KOPT-K1 (cell line): ENCODE data around the gene CFAP57.
"Not testable (repeated sequence)": the region's sequence is repeated elsewhere in the genome, so short reads cannot be mapped to it uniquely, and the experiment has no call there.

Experiments
- H3K27ac ChIP-seq: fragments of 200-600 bp; sonication (generic); 2 replicates; pipeline ENCODE4 v1.5.1; 2016; ENCODE audit warnings: antibody characterized with exemption, mild to moderate bottlenecking, low read depth, low read length; ENCODE audit not compliant: poor library complexity, severe bottlenecking
- H3K36me3 ChIP-seq: fragments of 200-600 bp; sonication (generic); 2 replicates; pipeline ENCODE4 v1.5.1; 2017; ENCODE audit warnings: antibody characterized with exemption, mild to moderate bottlenecking, low read length, moderate library complexity; ENCODE audit not compliant: insufficient read depth
- H3K9me3 ChIP-seq: fragments of 200-600 bp; sonication (generic); 2 replicates; pipeline ENCODE4 v1.5.1; 2017; ENCODE audit warnings: antibody characterized with exemption, low read length, mild to moderate bottlenecking; ENCODE audit not compliant: insufficient read depth, poor library complexity, severe bottlenecking

CFAP57 gene

GRCh38 chr1:43199093-43199726 lies 27.1 kb downstream of the CFAP57 start:
- peaks cover 12% of the 10 kb centered on the region for H3K9me3 ChIP-seq
- no peaks in the 10 kb centered on the region for H3K36me3 ChIP-seq
- H3K27ac ChIP-seq, result no peak overlapping the region

DNA sequence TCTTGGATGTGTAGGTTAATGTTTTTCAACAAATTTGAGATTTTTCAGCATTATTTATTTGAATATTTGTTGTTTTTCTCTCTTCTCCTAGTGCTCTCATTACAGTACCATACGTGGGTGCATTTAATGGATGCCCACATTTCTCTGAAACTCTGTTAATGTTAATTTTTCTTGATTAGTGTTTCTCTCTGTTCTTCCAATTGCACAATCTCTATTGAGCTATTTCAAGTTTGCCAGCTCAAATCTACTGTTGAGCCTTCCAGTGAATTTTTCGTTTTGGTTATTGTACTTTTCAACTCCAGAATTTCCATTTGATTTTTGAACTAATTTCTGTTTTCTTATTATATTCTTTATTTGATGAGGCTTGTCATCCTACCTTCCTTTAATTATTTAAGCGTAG lies 31.7 kb downstream of the CFAP57 start:
- Histone ChIP-seq H3K27ac (no peak overlapping the region), H3K9me3 (peaks cover 9% of the 10 kb centered on the region), H3K36me3 (no peaks in the 10 kb centered on the region)

DNA sequence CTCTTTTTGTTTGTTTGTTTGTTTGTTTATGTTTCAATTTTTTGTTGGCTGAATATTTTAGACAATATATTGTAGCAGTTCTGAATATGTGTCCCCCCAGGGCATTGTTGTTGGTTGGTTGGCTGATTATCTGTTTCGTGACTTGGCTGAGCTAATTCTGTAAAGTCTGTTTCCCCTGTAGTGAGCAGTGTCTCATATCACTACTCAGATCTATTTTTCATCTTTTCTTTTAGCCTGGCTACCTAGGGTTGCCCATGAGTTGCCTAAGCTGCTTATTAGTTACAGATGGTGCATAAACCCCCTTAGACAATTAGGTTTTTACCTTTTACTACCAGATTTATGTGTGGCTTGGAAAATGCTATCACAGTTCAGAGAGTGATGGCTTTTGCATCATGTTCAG lies 32.3 kb downstream of the CFAP57 start:
- Histone ChIP-seq H3K36me3 (no peaks in the 10 kb centered on the region), H3K27ac (no peak overlapping the region), H3K9me3 (peaks cover 9% of the 10 kb centered on the region)

- Histone ChIP-seq H3K27ac (no peak overlapping the region), H3K9me3 (peaks cover 9% of the 10 kb centered on the region), H3K36me3 (no peaks in the 10 kb centered on the region)
These were observed 33.5 kb downstream of the CFAP57 start for GRCh38 chr1:43205671-43206070.

- no peak overlapping the region for H3K27ac ChIP-seq
- peaks cover 9% of the 10 kb centered on the region for H3K9me3 ChIP-seq
- H3K36me3 ChIP-seq, result no peaks in the 10 kb centered on the region
These were observed 34.6 kb downstream of the CFAP57 start for GRCh38 chr1:43206600-43207228.

DNA sequence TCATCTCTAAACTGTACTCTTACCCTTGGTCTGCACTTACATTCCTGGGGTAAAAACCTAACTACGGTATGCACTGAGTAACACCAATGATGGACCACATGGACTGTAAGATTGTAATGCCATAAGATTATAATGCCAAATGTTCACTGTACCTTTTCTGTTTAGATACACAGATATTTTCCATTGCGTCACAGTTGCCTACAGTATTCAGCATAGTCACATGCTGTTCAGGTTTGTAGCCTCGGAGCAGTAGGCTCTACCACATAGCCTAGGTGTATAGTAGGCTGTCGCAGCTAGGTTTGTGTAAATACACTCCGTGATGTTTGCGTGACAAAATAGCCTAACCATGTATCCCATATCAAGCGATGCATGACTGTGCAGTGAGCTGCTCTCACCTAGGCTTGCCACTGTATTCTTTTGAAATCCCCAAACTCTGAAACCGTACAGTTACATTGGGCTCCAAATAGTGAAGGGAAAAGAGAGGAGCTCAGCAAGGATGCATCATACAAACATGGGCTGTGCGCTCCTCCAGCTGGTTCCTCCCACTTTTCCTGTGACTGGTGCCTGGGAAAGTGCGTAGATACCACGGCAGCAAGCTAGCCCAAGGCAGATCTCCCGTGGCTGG lies 35.2 kb downstream of the CFAP57 start:
- H3K36me3 ChIP-seq, result no peaks in the 10 kb centered on the region

DNA sequence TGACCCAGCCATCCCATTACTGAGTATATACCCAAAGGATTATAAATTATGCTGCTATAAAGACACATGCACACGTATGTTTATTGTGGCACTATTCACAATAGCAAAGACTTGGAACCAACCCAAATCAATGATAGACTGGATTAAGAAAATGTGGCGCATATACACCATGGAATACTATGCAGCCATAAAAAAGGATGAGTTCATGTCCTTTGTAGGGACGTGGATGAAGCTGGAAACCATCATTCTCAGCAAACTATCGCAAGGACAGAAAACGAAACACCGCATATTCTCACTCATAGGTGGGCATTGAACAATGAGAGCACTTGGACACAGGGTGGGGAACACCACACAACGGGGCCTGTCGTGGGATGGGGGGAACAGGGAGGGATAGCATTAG lies 36.1 kb downstream of the CFAP57 start:
- not testable (repeated sequence) for H3K9me3 ChIP-seq, H3K27ac ChIP-seq, H3K36me3 ChIP-seq

More for the DNA sequence above, 35.2 kb downstream of the CFAP57 start:
- Histone ChIP-seq H3K27ac (no peak overlapping the region), H3K9me3 (peaks cover 9% of the 10 kb centered on the region)

DNA sequence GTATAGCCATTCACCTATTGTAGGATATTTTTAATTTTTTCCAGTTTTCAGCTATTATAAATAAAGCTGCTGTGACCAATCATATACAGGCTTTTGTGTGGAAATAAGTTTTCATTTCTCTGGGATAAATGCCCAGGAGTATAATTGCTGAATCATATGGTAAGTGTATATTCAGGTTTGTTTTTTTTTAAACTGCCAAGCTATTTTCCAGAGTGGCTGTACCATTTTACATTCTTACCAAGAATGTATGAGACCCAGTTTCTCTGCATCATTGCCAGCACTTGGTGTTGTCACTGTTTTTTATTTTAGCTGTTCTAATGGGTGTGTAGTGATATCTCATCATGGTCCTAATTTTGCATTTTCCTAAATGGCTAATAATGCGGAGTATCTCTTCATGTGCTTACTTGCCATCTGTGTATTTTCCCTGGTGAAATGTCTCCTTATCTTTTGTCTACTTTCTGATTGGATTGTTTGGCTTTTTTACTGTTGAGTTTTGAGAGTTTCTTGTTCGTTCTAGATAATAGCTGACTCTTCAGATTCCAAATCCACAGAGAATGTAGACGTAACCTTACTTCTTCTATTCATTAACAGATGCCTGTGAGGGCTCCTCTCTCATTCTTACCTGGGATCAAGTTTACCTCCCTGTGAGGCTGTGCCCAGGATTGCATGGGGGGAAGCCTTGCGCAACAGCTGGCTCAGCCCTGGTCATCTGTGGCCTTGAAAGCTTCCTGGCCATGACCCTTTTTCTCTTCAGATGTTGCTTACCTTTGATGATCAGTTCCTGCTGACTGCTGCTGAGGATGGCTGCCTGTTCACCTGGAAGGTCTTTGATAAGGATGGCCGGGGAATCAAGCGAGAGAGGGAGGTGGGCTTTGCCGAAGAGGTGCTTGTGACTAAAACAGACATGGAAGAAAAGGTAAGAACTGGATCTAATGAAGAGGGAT lies 42.6 kb downstream of the CFAP57 start:
- Histone ChIP-seq H3K9me3 (no peaks in the 10 kb centered on the region), H3K36me3 (no peaks in the 10 kb centered on the region), H3K27ac (no peak overlapping the region)

GRCh38 chr1:43217747-43218146 lies 45.6 kb downstream of the CFAP57 start:
- H3K36me3 ChIP-seq, result no peaks in the 10 kb centered on the region
- H3K9me3 ChIP-seq, result no peaks in the 10 kb centered on the region
- H3K27ac ChIP-seq, result no peak overlapping the region

GRCh38 chr1:43220905-43221778 lies 49.0 kb downstream of the CFAP57 start:
- no peaks in the 10 kb centered on the region for H3K9me3 ChIP-seq
- no peaks in the 10 kb centered on the region for H3K36me3 ChIP-seq
- no peak overlapping the region for H3K27ac ChIP-seq

GRCh38 chr1:43221797-43222196 lies 49.7 kb downstream of the CFAP57 start:
- H3K27ac ChIP-seq, result no peak overlapping the region
- H3K9me3 ChIP-seq, result no peaks in the 10 kb centered on the region

DNA sequence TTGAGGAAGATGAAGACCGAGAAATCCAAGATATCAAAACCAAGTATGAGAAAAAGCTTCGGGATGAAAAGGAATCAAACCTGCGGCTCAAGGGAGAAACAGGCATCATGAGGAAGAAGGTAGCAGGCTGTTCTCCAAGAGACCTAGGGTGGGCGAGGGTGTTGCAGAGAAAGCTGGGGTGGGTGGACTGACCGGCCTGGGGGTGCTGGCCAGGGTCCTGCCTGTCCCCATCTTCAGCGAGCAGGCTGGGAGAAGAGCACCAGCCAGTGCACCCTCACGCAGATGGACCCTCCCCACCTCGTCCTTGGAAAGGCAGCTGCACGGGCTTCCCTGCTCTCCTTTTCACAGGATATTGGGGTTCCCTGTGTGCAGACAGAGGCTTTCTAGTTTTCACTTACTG lies 50.7 kb downstream of the CFAP57 start:
- Histone ChIP-seq H3K9me3 (no peaks in the 10 kb centered on the region), H3K36me3 (no peaks in the 10 kb centered on the region), H3K27ac (no peak overlapping the region)

More at GRCh38 chr1:43221797-43222196, 49.7 kb downstream of the CFAP57 start:
- H3K36me3 ChIP-seq, result no peaks in the 10 kb centered on the region

DNA sequence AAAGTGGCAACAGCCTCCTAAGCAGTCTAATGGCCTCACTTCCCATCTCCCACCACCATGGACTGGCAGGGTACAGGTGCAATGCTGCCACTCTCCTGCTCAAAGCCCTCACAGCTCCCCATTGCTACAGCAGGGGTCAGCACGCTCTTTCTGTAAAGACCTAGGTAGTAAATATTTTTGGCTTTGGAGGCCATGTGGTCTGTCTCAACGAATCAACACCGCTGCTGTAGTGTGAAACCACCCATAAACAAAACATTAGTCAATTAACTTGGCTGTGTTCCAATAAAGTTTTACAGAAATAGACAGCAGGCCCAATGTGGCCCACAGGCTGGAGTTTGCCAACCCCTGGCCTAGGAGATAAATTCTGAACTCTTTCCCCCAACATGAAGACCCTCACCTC lies 53.0 kb downstream of the CFAP57 start:
- Histone ChIP-seq H3K27ac (no peak overlapping the region), H3K9me3 (no peaks in the 10 kb centered on the region)

DNA sequence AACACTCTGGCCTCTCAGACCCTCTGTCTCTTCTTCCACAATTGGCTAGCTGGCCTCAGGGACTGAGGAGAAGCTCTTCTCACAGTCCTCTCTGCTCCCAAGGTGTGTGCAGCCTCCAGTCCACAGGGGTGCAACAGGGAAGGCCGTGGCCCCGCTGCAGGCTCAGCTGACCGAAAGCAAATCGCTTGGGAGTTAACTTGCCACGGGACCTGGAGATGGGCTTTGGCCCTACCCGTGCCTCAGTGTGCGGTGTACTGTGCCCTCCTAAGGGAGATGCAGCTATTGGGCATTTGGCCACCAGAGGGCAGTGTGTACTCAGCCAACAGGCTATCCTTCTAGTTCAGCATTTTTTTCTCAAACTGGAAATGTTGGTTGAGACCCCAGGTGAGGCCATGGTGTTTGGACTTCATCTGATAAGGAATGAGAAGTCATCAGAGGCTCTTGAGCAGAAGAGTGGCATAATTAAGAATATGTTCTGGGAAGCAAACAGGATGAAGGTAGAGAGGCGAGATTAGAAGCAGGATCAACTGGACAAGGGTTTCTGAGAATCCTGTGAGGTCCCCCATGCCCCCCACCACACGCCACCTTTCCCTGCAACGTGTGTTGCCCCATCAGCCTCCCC lies 55.1 kb downstream of the CFAP57 start:
- H3K27ac ChIP-seq, result no peak overlapping the region
- H3K36me3 ChIP-seq, result no peaks in the 10 kb centered on the region
- no peaks in the 10 kb centered on the region for H3K9me3 ChIP-seq

More for the DNA sequence above, 53.0 kb downstream of the CFAP57 start:
- H3K36me3 ChIP-seq, result no peaks in the 10 kb centered on the region
